Suppressor macrophage treated with lipopolysaccharide for 4 hours (primary cell): ENCODE measurements around the gene COPRS.
A peak's percentile ranks its signal among the peaks of the same experiment; 100 is the strongest.
"Not testable (repeated sequence)": the region's sequence is repeated elsewhere in the genome, so short reads cannot be mapped to it uniquely, and the experiment has no call there.

Experiments used
- DNase-seq: peaks from one replicate; pipeline ENCODE4 v3.0.0-alpha.2; 2020

COPRS gene

GRCh38 chr17:31843070-31843745 is 15.8 kb downstream of the COPRS start:
- DNase-seq: no peak

DNA sequence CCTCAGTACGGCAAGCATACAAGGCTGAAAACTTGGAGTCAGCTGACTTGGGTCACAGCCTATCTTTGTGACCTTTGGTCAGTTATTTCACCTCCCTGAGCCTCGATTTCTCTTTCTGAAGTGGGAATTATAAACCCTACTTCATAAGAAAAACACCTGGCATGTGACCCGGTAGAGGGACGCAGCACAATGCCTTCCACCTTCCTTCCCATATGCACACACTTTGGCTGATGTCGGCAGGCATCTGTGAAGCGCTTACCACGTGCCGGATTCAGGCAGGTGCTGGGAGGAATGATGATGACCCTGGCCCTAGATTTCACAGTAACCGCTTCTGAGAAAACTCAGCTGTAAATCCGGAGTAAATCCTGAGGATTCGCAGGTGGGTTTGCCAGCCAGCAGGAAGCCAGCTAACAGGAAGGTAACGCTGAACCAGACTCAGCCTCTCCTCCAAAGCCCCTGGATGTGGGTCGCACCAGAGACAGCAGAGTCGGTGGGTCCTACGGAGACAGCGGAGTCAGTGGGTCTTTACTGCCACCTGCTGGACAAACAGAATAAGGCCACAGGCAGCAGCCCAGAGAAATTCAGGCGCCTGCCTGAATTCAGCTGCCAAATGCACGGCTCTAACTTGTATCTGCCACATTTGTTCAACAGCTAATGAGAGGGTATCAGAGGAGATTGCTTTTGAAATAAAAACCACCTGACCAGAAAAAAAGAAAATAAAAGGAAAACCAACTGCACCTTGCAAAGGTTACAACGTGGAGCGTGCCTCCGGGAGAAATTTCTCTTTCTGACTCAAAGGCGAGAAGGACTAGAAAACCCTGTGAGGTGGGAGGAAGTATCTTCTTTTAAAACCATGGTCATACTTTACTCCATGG is 16.6 kb downstream of the COPRS start:
- DNase-seq: peak; percentile 74

- DNase-seq: no peak
These were observed 17.2 kb downstream of the COPRS start for GRCh38 chr17:31841850-31842194.

DNA sequence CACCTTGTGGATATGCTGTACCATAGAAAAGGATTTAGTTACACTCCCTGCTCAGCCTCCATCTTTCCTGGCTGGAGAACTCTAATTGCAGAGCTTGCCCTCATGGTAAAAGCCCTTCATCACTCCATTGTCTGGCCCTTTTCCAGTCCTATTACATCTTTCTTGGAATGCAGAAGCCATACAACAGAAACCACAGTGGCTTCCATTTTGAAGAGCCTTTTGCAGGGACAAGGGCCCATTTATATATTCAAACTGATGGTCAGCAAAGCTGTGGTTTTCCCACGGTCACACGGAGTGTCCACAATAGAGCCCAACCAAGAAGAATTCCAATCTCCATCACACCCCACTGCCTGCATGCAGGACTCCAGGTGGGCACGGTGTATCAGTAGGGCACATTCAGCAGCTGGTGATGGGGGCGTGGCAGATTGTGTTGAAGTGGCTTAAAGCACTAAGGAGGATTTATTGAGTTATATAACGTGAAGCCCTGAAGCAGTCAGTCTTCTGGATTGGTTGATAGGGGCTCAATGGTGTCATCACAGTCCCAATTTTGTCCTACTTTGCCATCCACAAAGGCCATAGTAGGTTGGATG is 20.3 kb downstream of the COPRS start:
- no peak for DNase-seq

DNA sequence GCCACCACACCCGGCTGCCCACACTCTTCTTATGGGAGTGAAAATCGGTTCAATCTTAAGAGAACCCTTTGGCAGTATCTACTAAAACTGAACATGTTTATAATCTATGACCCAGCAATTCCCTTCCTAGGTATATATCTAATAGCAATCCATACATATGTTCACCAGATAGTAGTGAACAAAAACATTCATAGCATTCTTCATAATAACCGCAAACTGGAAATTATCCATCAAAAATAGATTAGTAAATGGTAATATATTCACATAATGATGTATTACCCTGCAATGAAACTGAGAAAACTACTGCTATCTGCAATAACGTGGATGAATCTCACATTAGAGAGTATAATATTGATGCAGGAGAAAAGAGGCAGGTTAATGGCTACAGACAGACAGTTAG is 23.1 kb downstream of the COPRS start:
- DNase-seq: no peak

- DNase-seq: peak; percentile 47
These were observed 24.6 kb downstream of the COPRS start for GRCh38 chr17:31834448-31834847.

DNA sequence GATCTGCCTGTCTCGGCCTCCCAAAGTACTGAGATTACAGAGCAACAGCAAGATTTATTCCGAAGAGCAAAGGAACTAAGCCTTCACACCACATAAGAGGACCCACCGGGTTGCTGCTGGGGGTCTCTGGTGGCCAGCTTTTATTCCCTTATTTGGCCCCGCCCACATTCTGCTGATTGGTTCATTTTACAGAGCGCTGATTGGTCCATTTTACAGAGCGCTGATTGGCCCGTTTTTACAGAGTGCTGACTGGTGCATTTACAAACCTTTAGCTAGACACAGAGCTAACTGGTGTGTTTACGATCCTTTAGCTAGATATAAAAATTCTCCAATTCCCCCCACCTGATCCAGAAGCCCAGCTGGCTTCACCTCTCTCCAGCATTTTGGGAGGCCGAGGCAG is 26.3 kb downstream of the COPRS start:
- DNase-seq: no peak

GRCh38 chr17:31830971-31831858 is 27.8 kb downstream of the COPRS start:
- no peak for DNase-seq

GRCh38 chr17:31829649-31830048 is 29.4 kb downstream of the COPRS start:
- no peak for DNase-seq

GRCh38 chr17:31828955-31829354 is 30.1 kb downstream of the COPRS start:
- DNase-seq: not testable (repeated sequence)

DNA sequence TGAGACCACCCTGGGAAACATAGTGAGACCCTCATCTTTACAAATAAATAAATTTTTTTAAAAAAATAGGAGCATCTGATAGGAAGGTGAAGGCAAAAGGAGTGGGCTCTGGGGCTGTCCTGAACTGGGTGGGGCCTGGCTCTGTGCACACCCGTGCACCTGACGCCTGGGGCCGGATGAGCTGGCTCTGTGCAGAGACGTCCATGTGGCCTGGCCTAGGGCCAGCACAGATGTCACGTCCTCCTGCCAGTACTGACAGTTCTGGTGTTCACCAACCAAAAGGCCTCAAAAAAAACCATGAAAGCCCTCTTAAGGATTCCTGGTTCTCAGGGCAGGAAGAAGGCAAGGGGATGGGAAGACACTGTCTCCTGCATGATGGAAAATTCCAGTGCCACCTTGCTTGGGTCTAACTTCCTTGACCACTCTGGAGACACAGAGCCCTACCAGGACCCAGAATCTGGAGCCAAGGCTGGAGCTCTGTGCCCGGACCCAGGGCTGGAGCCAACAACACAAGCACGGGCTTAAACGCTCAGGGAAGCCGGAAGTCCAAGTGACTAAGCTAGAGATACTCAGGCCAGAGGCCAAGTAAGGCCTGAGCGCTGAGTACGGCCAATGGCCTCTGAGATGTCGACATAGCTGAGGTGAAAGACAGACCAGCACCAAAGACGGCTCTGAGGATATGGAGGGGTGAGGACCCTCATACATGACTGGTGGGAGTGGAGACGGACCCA is 32.9 kb downstream of the COPRS start:
- no peak for DNase-seq

GRCh38 chr17:31824766-31825360 is 34.2 kb downstream of the COPRS start:
- DNase-seq: no peak

GRCh38 chr17:31823014-31823413 is 36.0 kb downstream of the COPRS start:
- DNase-seq: no peak

DNA sequence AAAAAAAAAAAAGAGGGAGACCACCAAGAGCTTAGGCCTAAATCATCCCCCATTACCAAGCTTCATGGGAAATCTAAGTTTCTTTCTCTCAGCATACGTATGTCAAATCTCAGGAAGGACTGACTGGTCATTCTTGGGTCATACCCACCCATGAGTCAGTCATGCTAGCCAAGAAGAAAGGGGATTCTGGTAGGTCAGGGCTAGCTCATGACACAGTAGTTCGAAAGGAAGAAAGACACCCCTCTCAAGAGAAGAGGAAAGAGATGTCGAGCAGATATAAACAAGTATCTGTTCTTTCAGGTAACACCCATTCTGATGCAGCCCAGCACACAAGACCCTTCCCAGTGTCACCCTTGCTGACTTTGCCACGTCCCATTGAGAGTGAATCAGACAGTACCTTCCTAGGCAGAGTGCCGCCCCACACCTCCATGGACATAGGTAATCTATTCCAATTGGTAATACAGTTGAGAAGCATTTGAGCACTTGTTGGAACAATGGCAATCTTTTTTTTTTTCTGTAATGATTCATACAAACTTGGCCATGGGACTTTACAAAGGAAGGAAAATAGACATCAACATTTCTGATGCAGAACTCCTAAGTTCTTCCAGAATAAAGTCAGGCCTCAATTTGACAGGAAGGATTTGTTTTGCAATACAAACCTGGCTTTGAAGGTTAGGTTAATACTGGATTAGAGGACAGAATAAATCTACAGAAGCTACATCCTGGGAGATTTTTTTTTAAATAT is 38.2 kb downstream of the COPRS start:
- DNase-seq: peak; percentile 28

DNA sequence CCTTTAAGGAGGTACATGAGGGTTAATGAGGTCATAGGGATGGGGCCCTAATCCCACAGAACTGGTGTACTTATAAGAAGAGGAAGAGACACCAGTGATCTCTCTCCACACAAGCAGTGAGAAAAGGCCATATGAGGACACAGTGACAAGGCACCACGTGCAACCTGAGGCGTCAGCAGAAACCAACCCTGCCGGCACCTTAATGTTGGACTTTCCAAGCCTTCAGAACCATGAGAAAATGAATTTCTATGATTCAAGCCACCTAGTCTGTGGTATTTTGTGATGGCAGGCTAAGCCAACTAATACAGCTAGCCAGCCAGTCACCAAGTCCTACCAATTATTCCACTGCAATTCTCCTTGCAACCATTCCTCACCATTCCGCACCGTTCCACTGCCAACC is 39.5 kb downstream of the COPRS start:
- no peak for DNase-seq

GRCh38 chr17:31818863-31819262 is 40.2 kb downstream of the COPRS start:
- DNase-seq: not testable (repeated sequence)

- DNase-seq: no peak
These were observed 43.8 kb downstream of the COPRS start for GRCh38 chr17:31815212-31815730.

- DNase-seq: peak; percentile 67
These were observed 47.9 kb downstream of the COPRS start for GRCh38 chr17:31811101-31811500.

DNA sequence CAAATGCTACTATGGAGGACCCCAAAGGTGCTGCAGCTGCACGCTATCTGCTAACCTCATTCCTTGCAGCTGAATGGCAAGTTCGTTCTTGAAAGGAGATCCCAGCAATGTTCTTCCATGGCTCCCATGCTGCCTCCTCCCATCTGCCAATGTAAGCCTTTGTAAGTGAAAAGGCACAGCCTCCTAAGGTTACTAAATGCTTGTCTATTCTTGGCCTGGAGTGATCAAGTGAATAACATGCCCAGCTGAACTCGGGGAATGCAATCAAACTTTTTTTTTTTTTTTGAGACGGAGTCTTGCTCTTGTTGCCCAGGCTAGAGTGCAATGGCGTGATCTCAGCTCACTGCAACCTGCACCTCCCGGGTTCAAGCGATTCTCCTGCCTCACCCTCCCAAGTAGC is 49.2 kb downstream of the COPRS start:
- DNase-seq: not testable (repeated sequence)

DNA sequence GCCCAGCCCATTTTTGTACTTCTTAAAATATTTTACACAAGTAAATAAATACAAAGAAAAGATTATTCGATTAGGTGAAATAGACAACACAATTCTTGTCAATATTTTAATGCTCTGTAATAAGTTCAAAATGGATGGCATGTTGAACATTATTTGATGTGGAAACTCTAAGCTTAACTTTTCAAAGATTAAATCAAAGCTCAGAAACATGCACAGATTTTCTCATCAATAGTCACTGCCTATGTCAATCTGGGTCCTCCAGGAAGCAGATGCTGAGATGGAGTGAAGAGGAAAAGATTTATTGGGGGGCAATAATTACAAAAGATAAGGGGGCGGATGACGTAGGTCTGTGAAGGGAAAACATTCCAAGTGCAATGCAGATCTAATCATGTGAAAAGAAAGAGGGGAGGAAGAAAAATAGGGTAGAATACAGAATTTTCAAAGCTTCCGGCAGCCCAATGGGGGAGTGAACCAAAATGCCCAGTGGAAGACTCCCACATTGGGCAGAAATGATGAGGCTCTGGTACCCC is 50.5 kb downstream of the COPRS start:
- no peak for DNase-seq

DNA sequence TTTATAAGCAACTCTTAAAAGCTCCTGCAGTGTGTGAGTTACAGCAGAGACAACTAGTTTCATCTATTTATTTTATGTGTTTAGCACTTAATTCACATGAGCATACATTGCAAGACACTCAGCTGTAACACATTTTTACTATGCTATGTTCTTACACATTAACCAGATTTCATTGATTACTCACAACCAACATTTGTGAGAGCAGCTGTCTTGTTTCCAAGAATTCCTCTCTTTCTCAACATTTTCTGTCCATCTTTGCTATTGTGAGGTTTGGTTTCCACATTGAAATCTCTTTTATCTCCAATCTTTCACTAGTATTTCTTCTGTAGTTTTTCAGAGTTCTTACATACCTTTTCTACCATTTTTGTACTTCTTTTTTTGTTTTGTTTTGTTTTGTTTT is 51.2 kb downstream of the COPRS start:
- DNase-seq: no peak
